Heart left ventricle (tissue), 16 donors: ENCODE data around the gene TAMM41. TPM values are rescaled to one million over a fixed set of nuclear protein-coding genes. Genes with fewer than 3 reads are reported as not detected.

Experiments
- ATAC-seq, 4 donors: fragments of 200-7000 bp; cut with Tn5 transposase; one replicate each; pipeline ENCODE4 v1.9.1; 2020 to 2022; ENCODE audit warnings: moderate library complexity in 4 of 4, mild to moderate bottlenecking in 3 of 4, moderate number of reproducible peaks in 1 of 4
- DNase-seq, 5 donors: peaks; one replicate each; pipeline ENCODE4 v3.0.0-alpha.2; 2020
- H3K27ac ChIP-seq, 12 donors: fragments of 200-600 bp; sonication (generic) in 4 of 12; one replicate each; pipeline versions ENCODE4 v1.5.0 to v1.8.0; 2016 to 2022; ENCODE audit warnings: mild to moderate bottlenecking in 2 of 12
- H3K27me3 ChIP-seq, 9 donors: fragments of 200-600 bp; sonication (generic) in 2 of 9; one replicate each; pipeline versions ENCODE4 v1.5.1 to v1.8.0; 2016 to 2022; ENCODE audit warnings: mild to moderate bottlenecking in 3 of 9
- H3K36me3 ChIP-seq, 9 donors: fragments of 200-600 bp; sonication (generic) in 2 of 9; one replicate each; pipeline versions ENCODE4 v1.5.0 to v1.8.0; 2018 to 2022; ENCODE audit warnings: mild to moderate bottlenecking in 2 of 9
- H3K4me1 ChIP-seq, 12 donors: fragments of 200-600 bp; sonication (generic) in 4 of 12; one replicate each; pipeline versions ENCODE4 v1.5.0 to v1.8.0; 2016 to 2022; ENCODE audit warnings: mild to moderate bottlenecking in 3 of 12
- H3K4me3 ChIP-seq, 12 donors: fragments of 200-600 bp; sonication (generic) in 4 of 12; one replicate each; pipeline versions ENCODE4 v1.5.0 to v1.8.0; 2017 to 2022; ENCODE audit warnings: mild to moderate bottlenecking in 9 of 12, moderate library complexity in 4 of 12
- H3K9me3 ChIP-seq, 12 donors: fragments of 200-600 bp; sonication (generic) in 4 of 12; one replicate each; pipeline versions ENCODE4 v1.5.0 to v1.8.0; 2016 to 2022; ENCODE audit warnings: mild to moderate bottlenecking in 1 of 12
- CTCF ChIP-seq, 12 donors: fragments of 200-600 bp; sonication (generic) in 4 of 12; IDR thresholded peaks; one replicate each; pipeline versions ENCODE4 v1.5.0 to v1.8.0; 2018 to 2022; ENCODE audit warnings: antibody characterized with exemption in 12 of 12, mild to moderate bottlenecking in 5 of 12
- POLR2A ChIP-seq, 2 donors: fragments of 450-650 bp; IDR thresholded peaks; one replicate each; pipeline ENCODE4 v1.6.1; 2017; ENCODE audit warnings: antibody characterized with exemption in 2 of 2, mild to moderate bottlenecking in 2 of 2, moderate library complexity in 2 of 2
- WGBS, 4 donors: extraction: QIAGEN DNeasy Blood & Tissue Kit in 2 of 4; methylation state at CpG; one replicate each; pipeline versions ENCODE4 v1.1.5 to v1.1.7; 2013 to 2018; 5-methylcytosine and 5-hydroxymethylcytosine counted together
- intact Hi-C, 10 donors: fragments of 100-400 bp; cut with DNase I; formaldehyde crosslinking; loops; one replicate each; pipeline versions ENCODE4 v1.11.1 to v1.14.2; 2022
- polyA plus RNA-seq, 2 donors: library from polyadenylated mRNA; stranded (reverse); fragments of 200-250 nt; gene quantifications; one replicate each; pipeline ENCODE4 v1.2.3, GENCODE V29; 2013
- total RNA-seq, 9 donors: library from RNA; depleted of rRNA in 2 of 9; stranded (reverse); fragments of >200 nt in 2 of 9; fragmentation: NEBNext Ultra II Directional in 3 of 9; extraction: Animal tissue kit (Norgen Biotek cat#: 25700) in 3 of 9; gene quantifications; one replicate each; pipeline versions ENCODE4 v1.1.0 to v1.2.4, GENCODE V29; 2016 to 2023
- donor health status: ischemic (EF 13 %, LVEDD 7.1; RV severe dilation, severe dysfunction).
- donor health status: healthy with polysubstance abuse.
- donor health status: DM: no; HTN: yes; CAD: no.
- donor health status: DM: no; HTN: no; CAD: no.
- donor health status: ischemic (EF 25% LVEDD 6.9; RV normal size, moderate dysfunction).
- donor health status: ischemic (EF 25% LVEDD 5.7; RV mildly dilated, moderate dysfunction).
- donor health status: healthy.
- donor health status: DM: yes; HTN: yes; CAD: no.
- donor health status: ischemic (EF 35%, LVEDD 5.7; RV mildly dilated, moderate dysfunction).
- donor health status: nonischemic (EF 11% LVEDD 7.7; RV severe dilation, severe dysfunction).
- donor health status: DM: yes; HTN: yes; CAD: no.
- donor health status: PGD.
- donor health status: ischemic (EF 29% LVEDD 5.4; RV normal size, mild dysfunction).
- donor health status: nonischemic (EF 23%, LVEDD 6.1; RV moderate dilation, normal function).

Gene TAMM41
- total and polyA plus RNA-seq, 11 donors: 4.5 to 12.7 (median 10.8) TPM

GRCh38 chr3:11799791-11800190 is 46.9 kb downstream of the TAMM41 start:
- DNase-seq (no peak), ATAC-seq (no peak)
- Histone ChIP-seq H3K27ac (no peak overlapping the region), H3K36me3 (peaks cover 0 to 83% (median 60%) of the 10 kb centered on the region in 9 donors), H3K9me3 (peaks cover 0 to 28% (median 4%) of the 10 kb centered on the region in 12 donors), H3K27me3 (no peaks in the 10 kb centered on the region), H3K4me3 (no peak overlapping the region), H3K4me1 (no peaks in the 10 kb centered on the region)
- TF ChIP-seq CTCF (IDR thresholded peaks at IDR 0.05) (no peak), POLR2A (IDR thresholded peaks at IDR 0.05) (no peak)
- intact Hi-C loops: loop anchor here in 9 of 10 donors (5.0 to 10.0 kb wide), 4 partner anchors 82 to 422 kb away; no protein-coding TSS in a partner anchor
- WGBS, 4 donors: 92 to 100% (median 99%) methylated on average over 1 of the region's 1 CpG

- Histone ChIP-seq H3K4me1 (no peaks in the 10 kb centered on the region), H3K27me3 (no peaks in the 10 kb centered on the region), H3K27ac (no peak overlapping the region), H3K4me3 (no peak overlapping the region), H3K36me3 (peaks cover 0 to 94% (median 76%) of the 10 kb centered on the region in 9 donors), H3K9me3 (peaks cover 0 to 12% (median 2%) of the 10 kb centered on the region in 12 donors)
- 97 to 99% (median 98%) methylated on average over 2 of the region's 2 CpGs for WGBS, 4 donors
- DNase-seq: no peak
- TF ChIP-seq CTCF (IDR thresholded peaks at IDR 0.05) (no peak), POLR2A (IDR thresholded peaks at IDR 0.05) (no peak)
- intact Hi-C loops: no loop called here
- ATAC-seq: no peak
Measured at GRCh38 chr3:11794927-11795326, 51.8 kb downstream of the TAMM41 start.

GRCh38 chr3:11791339-11792200 is 55.1 kb downstream of the TAMM41 start:
- Histone ChIP-seq H3K36me3 (peaks cover 0 to 95% (median 81%) of the 10 kb centered on the region in 9 donors), H3K27ac (no peak overlapping the region), H3K4me3 (no peak overlapping the region), H3K9me3 (peaks cover 0 to 5% (median 0%) of the 10 kb centered on the region in 12 donors), H3K4me1 (no peaks in the 10 kb centered on the region), H3K27me3 (no peaks in the 10 kb centered on the region)
- 83 to 94% (median 91%) methylated on average over 6 of the region's 6 CpGs for WGBS, 4 donors
- DNase-seq (no peak), ATAC-seq (no peak)
- TF ChIP-seq POLR2A (IDR thresholded peaks at IDR 0.05) (no peak), CTCF (IDR thresholded peaks at IDR 0.05) (no peak)
- intact Hi-C loops: no loop called here

GRCh38 chr3:11789412-11789811 is 57.3 kb downstream of the TAMM41 start:
- H3K36me3 ChIP-seq: peaks cover 0 to 78% (median 60%) of the 10 kb centered on the region in 9 donors
- 83 to 100% (median 94%) methylated on average over 1 of the region's 1 CpG for WGBS, 4 donors
- TF ChIP-seq CTCF (IDR thresholded peaks at IDR 0.05): no peak
- no peak for TF ChIP-seq POLR2A (IDR thresholded peaks at IDR 0.05)
- H3K27me3 ChIP-seq: no peaks in the 10 kb centered on the region
- no peak overlapping the region for H3K4me3 ChIP-seq
- intact Hi-C loops: loop anchor here in 1 of 10 donors (10.0 kb wide), 1 partner anchor 55 kb away; no protein-coding TSS in a partner anchor
- no peaks in the 10 kb centered on the region for H3K4me1 ChIP-seq
- peaks cover 0 to 5% (median 0%) of the 10 kb centered on the region in 12 donors for H3K9me3 ChIP-seq
- DNase-seq (no peak), ATAC-seq (no peak)
- no peak overlapping the region for H3K27ac ChIP-seq
